Osteoblast (primary cell): Measurements from ENCODE around the gene SLC25A26. TPM values are rescaled to one million over a fixed set of nuclear protein-coding genes. Genes with fewer than 3 reads are reported as not detected.

Experiments
- DNase-seq: peaks from one replicate; pipeline ENCODE4 v3.0.0; 2011; ENCODE audit warnings: low spot score, mixed read lengths; ENCODE audit not compliant: insufficient read length; ENCODE audit errors: missing footprints
- H2AFZ ChIP-seq: 2 replicates; pipeline ENCODE4 v1.6.0; 2011; ENCODE audit warnings: mild to moderate bottlenecking, low read length
- H3K27ac ChIP-seq: 2 replicates; pipeline ENCODE4 v1.5.1; 2011; ENCODE audit warnings: mild to moderate bottlenecking, low read depth, low read length, moderate library complexity
- H3K27me3 ChIP-seq: 2 replicates; pipeline ENCODE4 v1.6.0; 2012; ENCODE audit warnings: mild to moderate bottlenecking, control low read depth, inconsistent platforms, low read length, moderate library complexity; ENCODE audit not compliant: insufficient read depth
- H3K36me3 ChIP-seq: 2 replicates; pipeline ENCODE4 v1.5.1; 2011; ENCODE audit warnings: mild to moderate bottlenecking, low read length, control low read depth, moderate library complexity; ENCODE audit not compliant: insufficient read depth
- H3K4me1 ChIP-seq: 2 replicates; pipeline ENCODE4 v1.5.1; 2011; ENCODE audit warnings: mild to moderate bottlenecking, low read length, control low read depth, moderate library complexity; ENCODE audit not compliant: insufficient read depth
- H3K4me2 ChIP-seq: 2 replicates; pipeline ENCODE4 v1.6.0; 2011; ENCODE audit warnings: mild to moderate bottlenecking, low read length; ENCODE audit not compliant: insufficient read depth
- H3K4me3 ChIP-seq: fragments of 200-600 bp; sonication (generic); 3 replicates; pipeline ENCODE4 v1.5.1; 2012; ENCODE audit warnings: mild to moderate bottlenecking, low read length, inconsistent platforms; ENCODE audit not compliant: insufficient read depth
- H3K79me2 ChIP-seq: 2 replicates; pipeline ENCODE4 v1.6.0; 2012; ENCODE audit warnings: mild to moderate bottlenecking, low read length, control low read depth, inconsistent platforms; ENCODE audit not compliant: insufficient read depth
- H3K9me3 ChIP-seq: 2 replicates; pipeline ENCODE4 v1.5.1; 2011; ENCODE audit warnings: low read depth, low read length, control low read depth
- H4K20me1 ChIP-seq: 2 replicates; pipeline ENCODE4 v1.6.0; 2012; ENCODE audit warnings: mild to moderate bottlenecking, low read length, control low read depth; ENCODE audit not compliant: insufficient read depth
- total RNA-seq: library from RNA; depleted of rRNA; stranded (reverse); fragments of >200 nt; gene quantifications from 2 replicates; pipeline ENCODE4 v1.2.3, GENCODE V29; 2012
- TF ChIP-seq, protein P1 (sequence below): IDR thresholded peaks from 2 replicates; pipeline ENCODE4 v1.5.1; 2011; ENCODE audit warnings: mild to moderate bottlenecking, low read depth, low read length, moderate library complexity; ENCODE audit errors: extremely low read depth

SLC25A26 gene
- total RNA-seq, 1 donor, result 26.1 TPM

DNA sequence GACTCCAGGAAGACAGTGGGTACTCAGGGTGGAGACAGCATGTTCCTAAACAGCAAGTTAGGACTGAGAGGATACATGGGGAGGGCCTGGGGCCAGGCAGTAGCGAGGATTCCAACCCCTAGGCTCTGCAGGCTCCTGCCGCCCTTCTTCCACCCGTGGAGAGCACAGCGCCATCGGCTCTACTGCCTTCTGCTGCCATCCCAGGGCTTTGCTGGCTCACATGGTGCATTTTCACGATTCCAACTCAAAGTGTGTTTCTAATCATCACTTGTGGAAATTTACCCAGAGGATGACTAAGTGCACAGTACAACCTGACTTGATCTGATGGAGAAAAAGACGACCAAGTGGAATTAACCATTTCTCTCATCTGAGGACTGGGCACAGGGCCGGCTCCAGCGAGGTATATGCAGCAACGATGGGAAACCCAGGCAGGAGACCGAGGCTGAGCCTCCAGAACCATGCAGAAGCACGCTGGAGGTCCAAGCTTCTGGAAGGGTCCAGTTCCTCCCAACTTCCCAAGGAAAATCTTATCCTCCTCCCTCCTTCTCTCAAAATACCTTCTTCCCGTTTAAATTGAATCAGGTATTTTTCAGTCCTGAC lies 175.5 kb downstream of the SLC25A26 start:
- DNase-seq, result no peak
- Histone ChIP-seq H3K27ac (no peak overlapping the region), H3K9me3 (no peaks in the 10 kb centered on the region), H3K4me1 (peaks cover 28% of the 10 kb centered on the region), H3K4me2 (no peak overlapping the region), H4K20me1 (no peaks in the 10 kb centered on the region), H3K36me3 (no peaks in the 10 kb centered on the region), H3K4me3 (no peak overlapping the region), H2AFZ (no peak overlapping the region), H3K79me2 (no peaks in the 10 kb centered on the region), H3K27me3 (no peaks in the 10 kb centered on the region)
- TF ChIP-seq, protein P1, sequence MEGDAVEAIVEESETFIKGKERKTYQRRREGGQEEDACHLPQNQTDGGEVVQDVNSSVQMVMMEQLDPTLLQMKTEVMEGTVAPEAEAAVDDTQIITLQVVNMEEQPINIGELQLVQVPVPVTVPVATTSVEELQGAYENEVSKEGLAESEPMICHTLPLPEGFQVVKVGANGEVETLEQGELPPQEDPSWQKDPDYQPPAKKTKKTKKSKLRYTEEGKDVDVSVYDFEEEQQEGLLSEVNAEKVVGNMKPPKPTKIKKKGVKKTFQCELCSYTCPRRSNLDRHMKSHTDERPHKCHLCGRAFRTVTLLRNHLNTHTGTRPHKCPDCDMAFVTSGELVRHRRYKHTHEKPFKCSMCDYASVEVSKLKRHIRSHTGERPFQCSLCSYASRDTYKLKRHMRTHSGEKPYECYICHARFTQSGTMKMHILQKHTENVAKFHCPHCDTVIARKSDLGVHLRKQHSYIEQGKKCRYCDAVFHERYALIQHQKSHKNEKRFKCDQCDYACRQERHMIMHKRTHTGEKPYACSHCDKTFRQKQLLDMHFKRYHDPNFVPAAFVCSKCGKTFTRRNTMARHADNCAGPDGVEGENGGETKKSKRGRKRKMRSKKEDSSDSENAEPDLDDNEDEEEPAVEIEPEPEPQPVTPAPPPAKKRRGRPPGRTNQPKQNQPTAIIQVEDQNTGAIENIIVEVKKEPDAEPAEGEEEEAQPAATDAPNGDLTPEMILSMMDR, result no peak

- Histone ChIP-seq H3K4me3 (no peak overlapping the region), H3K9me3 (no peaks in the 10 kb centered on the region), H3K4me1 (peaks cover 28% of the 10 kb centered on the region), H4K20me1 (no peaks in the 10 kb centered on the region), H3K36me3 (no peaks in the 10 kb centered on the region), H2AFZ (no peak overlapping the region), H3K4me2 (no peak overlapping the region), H3K27ac (no peak overlapping the region), H3K79me2 (no peaks in the 10 kb centered on the region), H3K27me3 (no peaks in the 10 kb centered on the region)
- TF ChIP-seq, protein P1, result no peak
- no peak for DNase-seq
Observed at GRCh38 chr3:66396888-66397287, 176.1 kb downstream of the SLC25A26 start.

GRCh38 chr3:66397745-66398144 lies 176.9 kb downstream of the SLC25A26 start:
- H3K79me2 ChIP-seq, result no peaks in the 10 kb centered on the region
- H3K4me2 ChIP-seq, result no peak overlapping the region
- H2AFZ ChIP-seq, result no peak overlapping the region
- peaks cover 32% of the 10 kb centered on the region for H3K4me1 ChIP-seq
- no peaks in the 10 kb centered on the region for H4K20me1 ChIP-seq
- H3K9me3 ChIP-seq, result no peaks in the 10 kb centered on the region
- H3K36me3 ChIP-seq, result no peaks in the 10 kb centered on the region
- H3K4me3 ChIP-seq, result no peak overlapping the region
- DNase-seq, result no peak
- no peak overlapping the region for H3K27ac ChIP-seq
- TF ChIP-seq, protein P1, result no peak
- no peaks in the 10 kb centered on the region for H3K27me3 ChIP-seq

DNA sequence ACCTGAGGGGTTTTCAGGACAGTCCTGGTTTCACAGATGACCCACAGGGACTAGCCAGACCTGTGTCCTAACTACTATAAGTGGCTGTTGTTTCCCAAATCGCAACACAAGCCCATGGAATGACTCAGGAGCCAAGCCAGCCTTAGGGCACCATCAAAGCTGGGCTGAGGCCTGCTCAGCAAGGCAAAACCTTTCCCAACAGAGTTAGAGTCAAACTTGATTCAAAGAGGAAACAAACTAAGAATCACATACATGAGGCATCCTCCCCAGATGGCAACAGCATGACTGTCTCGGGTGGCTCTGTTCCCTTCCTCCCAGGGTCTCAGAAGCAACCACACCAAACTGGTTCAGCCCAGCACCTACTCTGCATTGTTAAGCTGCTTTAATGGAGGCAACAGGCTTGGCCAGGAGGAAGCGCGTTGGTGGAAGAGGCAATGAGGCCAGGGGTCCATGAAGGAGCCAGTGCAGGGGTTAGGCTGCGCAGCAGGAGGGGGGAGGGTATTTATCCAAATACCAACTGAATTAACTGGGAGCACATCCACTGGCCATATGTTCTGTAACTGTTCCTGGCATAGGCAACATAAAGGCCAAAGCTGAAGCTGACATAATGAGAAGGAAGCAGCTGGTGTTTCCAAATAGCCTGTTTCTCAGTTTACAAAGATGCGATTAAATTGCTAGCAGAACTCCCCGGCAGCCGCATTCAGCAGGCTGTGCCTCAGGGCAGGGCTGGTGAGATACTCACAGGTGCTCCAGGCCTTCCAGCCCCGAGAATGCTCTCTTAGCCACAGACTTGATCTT lies 177.6 kb downstream of the SLC25A26 start:
- Histone ChIP-seq H3K79me2 (no peaks in the 10 kb centered on the region), H3K4me1 (peaks cover 32% of the 10 kb centered on the region), H2AFZ (no peak overlapping the region), H3K27ac (no peak overlapping the region), H3K27me3 (no peaks in the 10 kb centered on the region), H3K4me2 (no peak overlapping the region), H3K4me3 (no peak overlapping the region), H4K20me1 (no peaks in the 10 kb centered on the region), H3K36me3 (no peaks in the 10 kb centered on the region), H3K9me3 (no peaks in the 10 kb centered on the region)
- TF ChIP-seq, protein P1, result no peak
- peak; percentile 53 for DNase-seq
